Mucosa of stomach (tissue), 1 donor: Measurements from ENCODE around the gene MESD.

Source experiments
- H3K27me3 ChIP-seq: one replicate; pipeline ENCODE4 v1.7.0; 2013; ENCODE audit warnings: mild to moderate bottlenecking, low read length; ENCODE audit not compliant: control insufficient read depth, insufficient read depth
- H3K36me3 ChIP-seq: one replicate; pipeline ENCODE4 v1.7.0; 2013; ENCODE audit warnings: low read length; ENCODE audit not compliant: control insufficient read depth, insufficient read depth
- H3K4me1 ChIP-seq: one replicate; pipeline ENCODE4 v1.7.0; 2013; ENCODE audit warnings: mild to moderate bottlenecking, low read length; ENCODE audit not compliant: control insufficient read depth, insufficient read depth
- H3K4me3 ChIP-seq: one replicate; pipeline ENCODE4 v1.7.0; 2013; ENCODE audit warnings: low read length
- H3K9ac ChIP-seq: one replicate; pipeline ENCODE4 v1.7.0; 2013; ENCODE audit warnings: mild to moderate bottlenecking, low read length, moderate library complexity
- H3K9me3 ChIP-seq: one replicate; pipeline ENCODE4 v1.7.0; 2013; ENCODE audit warnings: mild to moderate bottlenecking, low read length, moderate library complexity; ENCODE audit not compliant: control insufficient read depth
- donor health status: Pancreatic carcinoma.

The MESD gene

DNA sequence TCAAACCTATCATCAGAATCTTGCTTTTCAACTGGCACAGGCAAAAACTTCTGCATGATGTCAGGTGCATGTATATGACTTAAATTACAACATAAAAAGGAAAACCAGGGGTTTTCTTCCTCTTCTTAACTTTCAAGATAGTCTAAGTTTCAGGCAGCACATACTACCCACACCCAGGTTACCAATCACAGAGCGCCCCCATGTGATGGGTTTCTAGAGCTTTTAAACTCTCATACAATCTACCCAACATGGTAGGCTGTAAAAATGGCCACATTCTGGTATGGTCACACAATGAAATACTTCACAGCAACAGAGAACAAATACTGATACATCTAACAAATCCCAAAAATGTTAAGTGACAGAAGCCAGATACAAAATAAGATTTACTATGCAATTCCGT is 7.4 kb downstream of the MESD start:
- Histone ChIP-seq H3K4me1 (peaks cover 10% of the 10 kb centered on the region), H3K4me3 (no peak overlapping the region), H3K9me3 (no peaks in the 10 kb centered on the region), H3K9ac (no peak overlapping the region), H3K36me3 (peaks cover 12% of the 10 kb centered on the region), H3K27me3 (no peaks in the 10 kb centered on the region)

- no peaks in the 10 kb centered on the region for H3K9me3 ChIP-seq
- H3K36me3 ChIP-seq = peaks cover 12% of the 10 kb centered on the region
- peaks cover 10% of the 10 kb centered on the region for H3K4me1 ChIP-seq
- H3K9ac ChIP-seq = no peak overlapping the region
- H3K4me3 ChIP-seq = no peak overlapping the region
- H3K27me3 ChIP-seq = no peaks in the 10 kb centered on the region
These were observed 9.9 kb downstream of the MESD start for GRCh38 chr15:80979538-80980200.

- H3K36me3 ChIP-seq = peaks cover 12% of the 10 kb centered on the region
- H3K27me3 ChIP-seq = no peaks in the 10 kb centered on the region
- no peak overlapping the region for H3K4me3 ChIP-seq
- peaks cover 10% of the 10 kb centered on the region for H3K4me1 ChIP-seq
- H3K9ac ChIP-seq = no peak overlapping the region
- H3K9me3 ChIP-seq = no peaks in the 10 kb centered on the region
These were observed 10.8 kb downstream of the MESD start for GRCh38 chr15:80978685-80979329.

GRCh38 chr15:80977627-80978036 is 12.0 kb downstream of the MESD start:
- Histone ChIP-seq H3K27me3 (no peaks in the 10 kb centered on the region), H3K4me1 (peaks cover 10% of the 10 kb centered on the region), H3K36me3 (peaks cover 12% of the 10 kb centered on the region), H3K9ac (no peak overlapping the region), H3K4me3 (no peak overlapping the region), H3K9me3 (no peaks in the 10 kb centered on the region)

- no peaks in the 10 kb centered on the region for H3K27me3 ChIP-seq
- H3K9me3 ChIP-seq = no peaks in the 10 kb centered on the region
- peaks cover 12% of the 10 kb centered on the region for H3K36me3 ChIP-seq
- H3K4me1 ChIP-seq = peaks cover 10% of the 10 kb centered on the region
- H3K4me3 ChIP-seq = no peak overlapping the region
- H3K9ac ChIP-seq = no peak overlapping the region
These were observed 12.8 kb downstream of the MESD start for GRCh38 chr15:80976851-80977250.

GRCh38 chr15:80974914-80975313 is 14.7 kb downstream of the MESD start:
- Histone ChIP-seq H3K27me3 (no peaks in the 10 kb centered on the region), H3K9me3 (no peaks in the 10 kb centered on the region), H3K4me1 (peaks cover 10% of the 10 kb centered on the region), H3K9ac (no peak overlapping the region), H3K36me3 (peaks cover 9% of the 10 kb centered on the region), H3K4me3 (no peak overlapping the region)

GRCh38 chr15:80972276-80972675 is 17.3 kb downstream of the MESD start:
- no peaks in the 10 kb centered on the region for H3K4me1 ChIP-seq
- no peaks in the 10 kb centered on the region for H3K36me3 ChIP-seq
- H3K27me3 ChIP-seq = no peaks in the 10 kb centered on the region
- no peak overlapping the region for H3K9ac ChIP-seq
- no peaks in the 10 kb centered on the region for H3K9me3 ChIP-seq
- no peak overlapping the region for H3K4me3 ChIP-seq

GRCh38 chr15:80971143-80971542 is 18.5 kb downstream of the MESD start:
- no peaks in the 10 kb centered on the region for H3K27me3 ChIP-seq
- H3K9me3 ChIP-seq = no peaks in the 10 kb centered on the region
- H3K4me1 ChIP-seq = no peaks in the 10 kb centered on the region
- no peaks in the 10 kb centered on the region for H3K36me3 ChIP-seq
- no peak overlapping the region for H3K9ac ChIP-seq
- no peak overlapping the region for H3K4me3 ChIP-seq

GRCh38 chr15:80970658-80971057 is 19.0 kb downstream of the MESD start:
- Histone ChIP-seq H3K27me3 (no peaks in the 10 kb centered on the region), H3K9ac (no peak overlapping the region), H3K36me3 (no peaks in the 10 kb centered on the region), H3K4me1 (no peaks in the 10 kb centered on the region), H3K4me3 (no peak overlapping the region), H3K9me3 (no peaks in the 10 kb centered on the region)

- H3K9ac ChIP-seq = no peak overlapping the region
- no peaks in the 10 kb centered on the region for H3K4me1 ChIP-seq
- no peaks in the 10 kb centered on the region for H3K9me3 ChIP-seq
- H3K4me3 ChIP-seq = no peak overlapping the region
- no peaks in the 10 kb centered on the region for H3K27me3 ChIP-seq
- no peaks in the 10 kb centered on the region for H3K36me3 ChIP-seq
These were observed 19.5 kb downstream of the MESD start for GRCh38 chr15:80970018-80970657.

DNA sequence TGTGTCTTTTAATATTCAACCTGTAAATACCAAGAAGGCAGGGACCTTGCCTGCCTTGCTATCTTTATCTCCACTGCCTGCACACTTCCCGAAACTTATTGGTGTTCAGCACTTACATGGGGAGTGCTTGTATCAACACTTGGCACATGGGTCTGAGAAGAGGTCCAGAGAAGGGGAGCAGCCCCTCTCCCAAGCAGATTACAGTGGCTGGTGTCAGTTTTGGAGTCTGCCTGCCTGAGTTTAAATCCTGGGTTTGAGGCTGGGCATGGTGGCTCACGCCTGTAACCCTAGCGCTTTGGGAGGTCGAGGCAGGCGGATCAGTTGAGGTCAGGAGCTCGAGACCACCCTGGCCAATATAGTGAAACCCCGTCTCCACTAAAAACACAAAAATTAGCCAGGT is 20.3 kb downstream of the MESD start:
- Histone ChIP-seq H3K9me3 (no peaks in the 10 kb centered on the region), H3K4me1 (no peaks in the 10 kb centered on the region), H3K9ac (no peak overlapping the region), H3K27me3 (no peaks in the 10 kb centered on the region), H3K4me3 (no peak overlapping the region), H3K36me3 (no peaks in the 10 kb centered on the region)

- Histone ChIP-seq H3K36me3 (no peaks in the 10 kb centered on the region), H3K4me1 (no peaks in the 10 kb centered on the region), H3K9me3 (no peaks in the 10 kb centered on the region), H3K4me3 (no peak overlapping the region), H3K27me3 (no peaks in the 10 kb centered on the region), H3K9ac (no peak overlapping the region)
These were observed 21.6 kb downstream of the MESD start for GRCh38 chr15:80967991-80968510.
